ENCODE data around the gene ZNF226. TPM values are rescaled to one million over a fixed set of nuclear protein-coding genes. Genes with fewer than 3 reads are reported as not detected.

Gene ZNF226
- total RNA-seq, 1 experiment from 2014 or later: 15.3 TPM

Other genes with a start within 250 kb of the ZNF226 start
- gene ZNF45, start 229.8 kb upstream of the ZNF226 start, total RNA-seq (2021): 18.4 and 19.8 TPM in 2 replicates
- gene ZNF221, start 213.9 kb upstream of the ZNF226 start, total RNA-seq (2021): 6.4 and 8.0 TPM in 2 replicates
- 8.1 and 10.1 TPM in 2 replicates for gene ZNF155, start 180.9 kb upstream of the ZNF226 start, total RNA-seq (2021)
- gene ZNF230, start 162.1 kb upstream of the ZNF226 start, total RNA-seq (2021): 3.1 and 3.5 TPM in 2 replicates
- 5.4 and 6.6 TPM in 2 replicates for gene ZNF222, start 139.7 kb upstream of the ZNF226 start, total RNA-seq (2021)
- 4.3 and 4.8 TPM in 2 replicates for gene ZNF223, start 113.1 kb upstream of the ZNF226 start, total RNA-seq (2021)
- 2.6 and 3.0 TPM in 2 replicates for gene ZNF284, start 92.9 kb upstream of the ZNF226 start, total RNA-seq (2021)
- gene ZNF224, start 70.7 kb upstream of the ZNF226 start, total RNA-seq (2021): 15.2 and 19.0 TPM in 2 replicates
- 3.9 and 4.8 TPM in 2 replicates for gene ZNF225, start 51.7 kb upstream of the ZNF226 start, total RNA-seq (2021)
- gene ZNF234, start 23.5 kb upstream of the ZNF226 start, total RNA-seq (2021): 12.4 TPM in 2 replicates
- 19.8 and 22.6 TPM in 2 replicates for gene ZNF227, start 47.4 kb downstream of the ZNF226 start, total RNA-seq (2021)
- 1.9 and 2.5 TPM in 2 replicates for gene ZNF233, start 94.8 kb downstream of the ZNF226 start, total RNA-seq (2021)
- 5.4 and 6.6 TPM in 2 replicates for gene ZNF235, start 139.9 kb downstream of the ZNF226 start, total RNA-seq (2021)
- 3.3 and 4.2 TPM in 2 replicates for gene ZNF112, start 191.6 kb downstream of the ZNF226 start, total RNA-seq (2021)
- 3.9 TPM in 2 replicates for gene ZNF285, start 236.5 kb downstream of the ZNF226 start, total RNA-seq (2021)

All from H9 (cell line).